ENCODE data around the gene ENPP5.

DNA sequence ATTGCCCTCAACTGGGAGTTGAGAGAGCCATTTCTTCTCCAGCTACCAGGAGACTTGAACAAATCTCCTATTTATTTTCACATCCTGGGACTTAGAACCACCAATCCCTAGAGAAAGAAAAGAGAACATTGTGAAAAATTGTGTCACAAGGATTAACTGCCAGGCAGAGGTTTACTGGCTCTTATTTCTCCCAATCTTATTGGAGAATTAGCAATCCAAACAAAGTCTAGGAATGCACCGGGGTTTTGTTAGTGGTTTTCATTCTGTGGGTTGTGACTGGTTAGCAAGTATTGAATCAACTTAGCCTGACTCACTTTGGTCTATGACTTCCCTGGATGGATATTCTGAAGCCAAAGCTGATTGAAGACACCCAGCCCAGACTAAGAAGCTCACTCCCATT is 21.2 kb upstream of the ENPP5 start:
- TF ChIP-seq, protein P1, sequence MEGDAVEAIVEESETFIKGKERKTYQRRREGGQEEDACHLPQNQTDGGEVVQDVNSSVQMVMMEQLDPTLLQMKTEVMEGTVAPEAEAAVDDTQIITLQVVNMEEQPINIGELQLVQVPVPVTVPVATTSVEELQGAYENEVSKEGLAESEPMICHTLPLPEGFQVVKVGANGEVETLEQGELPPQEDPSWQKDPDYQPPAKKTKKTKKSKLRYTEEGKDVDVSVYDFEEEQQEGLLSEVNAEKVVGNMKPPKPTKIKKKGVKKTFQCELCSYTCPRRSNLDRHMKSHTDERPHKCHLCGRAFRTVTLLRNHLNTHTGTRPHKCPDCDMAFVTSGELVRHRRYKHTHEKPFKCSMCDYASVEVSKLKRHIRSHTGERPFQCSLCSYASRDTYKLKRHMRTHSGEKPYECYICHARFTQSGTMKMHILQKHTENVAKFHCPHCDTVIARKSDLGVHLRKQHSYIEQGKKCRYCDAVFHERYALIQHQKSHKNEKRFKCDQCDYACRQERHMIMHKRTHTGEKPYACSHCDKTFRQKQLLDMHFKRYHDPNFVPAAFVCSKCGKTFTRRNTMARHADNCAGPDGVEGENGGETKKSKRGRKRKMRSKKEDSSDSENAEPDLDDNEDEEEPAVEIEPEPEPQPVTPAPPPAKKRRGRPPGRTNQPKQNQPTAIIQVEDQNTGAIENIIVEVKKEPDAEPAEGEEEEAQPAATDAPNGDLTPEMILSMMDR (IDR thresholded peaks at IDR 0.05): no peak
- no peak for TF ChIP-seq POLR2A (IDR thresholded peaks at IDR 0.05)

Measured in uterus (tissue), 2 donors.